Skeletal muscle satellite cell (primary cell): ENCODE results near the gene GPR78.

Experiments
- H3K27me3 ChIP-seq: 2 replicates; pipeline ENCODE4 v1.7.0; 2013; ENCODE audit warnings: low read length; ENCODE audit not compliant: control insufficient read depth, insufficient read depth
- H3K36me3 ChIP-seq: 2 replicates; pipeline ENCODE4 v1.7.0; 2013; ENCODE audit warnings: mild to moderate bottlenecking, control low read depth, low read length; ENCODE audit not compliant: insufficient read depth
- H3K4me1 ChIP-seq: 2 replicates; pipeline ENCODE4 v1.7.0; 2013; ENCODE audit warnings: low read length; ENCODE audit not compliant: control insufficient read depth, insufficient read depth
- H3K4me2 ChIP-seq: 2 replicates; pipeline ENCODE4 v1.7.0; 2013; ENCODE audit warnings: mild to moderate bottlenecking, low read length
- H3K4me3 ChIP-seq: 2 replicates; pipeline ENCODE4 v1.7.0; 2013; ENCODE audit warnings: low read length
- H3K9ac ChIP-seq: 2 replicates; pipeline ENCODE4 v1.7.0; 2013; ENCODE audit warnings: mild to moderate bottlenecking, low read depth, low read length, moderate library complexity
- H3K9me3 ChIP-seq: replicated peaks from 2 replicates; pipeline ENCODE4 v1.7.0; 2013; ENCODE audit warnings: mild to moderate bottlenecking, control low read depth, low read length

GPR78 gene

DNA sequence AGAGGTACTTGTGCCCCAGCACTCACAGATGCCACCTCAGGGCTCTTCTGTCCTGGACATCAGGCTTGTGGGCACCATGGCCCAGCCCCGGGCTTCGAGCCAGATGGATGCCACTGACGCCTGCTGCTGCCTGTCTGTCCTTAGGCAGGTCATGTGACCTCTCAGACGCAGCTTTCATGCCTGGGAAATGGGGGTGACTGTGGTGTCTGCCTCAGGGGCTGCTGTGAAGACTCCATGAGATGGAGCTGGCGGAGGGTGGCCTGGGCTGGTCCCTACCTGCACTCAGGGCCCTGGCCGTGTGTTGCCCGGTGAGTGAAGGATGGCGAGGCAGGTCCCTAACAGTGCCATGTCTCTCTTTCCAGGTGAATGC, 18.9 kb downstream of the GPR78 start:
- Histone ChIP-seq H3K9me3 (no peaks in the 10 kb centered on the region), H3K4me1 (peaks cover 7% of the 10 kb centered on the region), H3K9ac (no peak overlapping the region), H3K27me3 (peaks cover 17% of the 10 kb centered on the region), H3K4me3 (no peak overlapping the region), H3K36me3 (no peaks in the 10 kb centered on the region), H3K4me2 (no peak overlapping the region)

DNA sequence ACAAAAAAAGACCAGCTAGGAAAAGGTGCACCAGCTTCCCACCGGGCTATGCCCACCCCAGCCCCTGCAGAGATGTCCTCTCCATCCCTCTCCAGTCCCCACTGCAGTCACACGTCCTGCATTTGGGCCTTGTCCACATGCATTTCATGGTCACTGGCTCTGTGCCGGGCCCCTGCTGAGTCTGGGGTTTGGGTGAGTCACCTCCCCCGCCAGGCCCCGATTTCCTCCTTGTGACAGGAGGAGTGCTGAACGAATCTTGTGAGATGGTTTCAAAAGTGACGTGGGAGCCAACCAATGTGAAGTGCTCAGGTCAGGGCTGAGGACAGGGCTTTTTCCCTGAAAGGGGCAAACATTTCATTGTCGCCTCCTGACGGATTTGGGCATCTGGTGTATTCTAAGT, 19.5 kb downstream of the GPR78 start:
- peaks cover 17% of the 10 kb centered on the region for H3K27me3 ChIP-seq

DNA sequence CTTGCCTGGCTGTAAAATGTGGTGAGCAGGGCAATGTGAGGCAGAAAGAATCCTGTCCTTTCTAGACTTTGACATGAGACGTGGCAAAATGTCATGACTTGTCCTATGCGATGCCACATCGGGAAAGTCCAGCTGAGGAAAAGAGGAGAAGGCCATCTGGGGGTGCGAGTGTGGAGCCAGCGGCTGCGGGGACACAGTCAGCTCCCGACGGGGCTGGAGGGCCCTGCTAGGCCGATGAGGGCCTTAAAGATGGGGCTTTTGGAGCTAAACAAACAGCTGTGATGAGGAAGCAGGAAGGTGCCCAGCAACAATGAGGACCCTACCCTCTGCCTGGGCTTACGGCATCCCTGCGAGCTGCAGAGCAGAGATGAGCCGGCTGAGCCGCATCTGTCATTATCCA, 20.1 kb downstream of the GPR78 start:
- Histone ChIP-seq H3K36me3 (no peaks in the 10 kb centered on the region), H3K4me1 (peaks cover 7% of the 10 kb centered on the region), H3K9ac (no peak overlapping the region), H3K4me2 (no peak overlapping the region), H3K9me3 (no peaks in the 10 kb centered on the region), H3K4me3 (no peak overlapping the region), H3K27me3 (peaks cover 17% of the 10 kb centered on the region)

More for the DNA sequence above, 19.5 kb downstream of the GPR78 start:
- no peak overlapping the region for H3K4me2 ChIP-seq
- no peak overlapping the region for H3K4me3 ChIP-seq
- H3K36me3 ChIP-seq = no peaks in the 10 kb centered on the region
- H3K9me3 ChIP-seq = no peaks in the 10 kb centered on the region
- peaks cover 7% of the 10 kb centered on the region for H3K4me1 ChIP-seq
- no peak overlapping the region for H3K9ac ChIP-seq

DNA sequence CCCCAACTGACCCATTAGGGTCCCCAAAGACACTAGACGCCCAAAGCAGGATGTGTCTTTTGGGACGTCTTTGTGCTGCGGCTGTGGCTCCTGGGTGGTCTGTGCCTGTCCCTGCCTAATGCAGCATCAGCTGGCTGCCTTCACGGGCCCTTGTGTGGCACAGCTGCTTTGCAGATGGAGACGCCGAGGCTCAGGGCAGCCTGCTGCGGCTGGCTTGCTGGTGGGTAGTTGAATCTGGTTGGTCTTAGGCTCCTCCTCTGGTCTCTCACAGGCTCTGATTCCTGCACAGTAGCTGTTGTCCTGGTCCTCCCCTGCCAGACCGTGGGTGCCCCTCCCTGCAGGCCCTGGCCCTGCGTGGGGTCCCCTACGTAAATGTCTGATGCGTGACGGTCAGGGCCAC, 20.5 kb downstream of the GPR78 start:
- Histone ChIP-seq H3K9ac (no peak overlapping the region), H3K27me3 (peaks cover 17% of the 10 kb centered on the region), H3K36me3 (no peaks in the 10 kb centered on the region)

DNA sequence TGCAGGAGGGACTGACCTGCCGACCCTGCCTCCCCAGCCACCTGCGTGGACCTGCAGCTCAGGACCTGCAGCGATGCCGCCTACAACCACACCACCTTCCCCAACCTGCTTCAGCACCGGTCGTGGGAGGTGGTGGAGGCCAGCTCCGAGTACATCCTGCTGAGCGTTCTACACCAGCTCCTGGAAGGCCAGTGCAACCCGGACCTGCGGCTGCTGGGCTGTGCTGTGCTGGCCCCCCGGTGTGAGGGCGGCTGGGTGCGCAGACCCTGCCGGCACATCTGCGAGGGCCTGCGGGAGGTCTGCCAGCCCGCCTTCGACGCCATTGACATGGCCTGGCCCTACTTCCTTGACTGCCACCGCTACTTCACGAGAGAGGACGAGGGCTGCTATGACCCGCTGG, 20.9 kb downstream of the GPR78 start:
- Histone ChIP-seq H3K27me3 (peaks cover 17% of the 10 kb centered on the region), H3K4me1 (peaks cover 7% of the 10 kb centered on the region), H3K36me3 (no peaks in the 10 kb centered on the region), H3K9me3 (no peaks in the 10 kb centered on the region), H3K4me3 (no peak overlapping the region), H3K9ac (no peak overlapping the region), H3K4me2 (no peak overlapping the region)

More for the DNA sequence above, 20.5 kb downstream of the GPR78 start:
- Histone ChIP-seq H3K4me3 (no peak overlapping the region), H3K4me2 (no peak overlapping the region), H3K9me3 (no peaks in the 10 kb centered on the region), H3K4me1 (peaks cover 7% of the 10 kb centered on the region)

DNA sequence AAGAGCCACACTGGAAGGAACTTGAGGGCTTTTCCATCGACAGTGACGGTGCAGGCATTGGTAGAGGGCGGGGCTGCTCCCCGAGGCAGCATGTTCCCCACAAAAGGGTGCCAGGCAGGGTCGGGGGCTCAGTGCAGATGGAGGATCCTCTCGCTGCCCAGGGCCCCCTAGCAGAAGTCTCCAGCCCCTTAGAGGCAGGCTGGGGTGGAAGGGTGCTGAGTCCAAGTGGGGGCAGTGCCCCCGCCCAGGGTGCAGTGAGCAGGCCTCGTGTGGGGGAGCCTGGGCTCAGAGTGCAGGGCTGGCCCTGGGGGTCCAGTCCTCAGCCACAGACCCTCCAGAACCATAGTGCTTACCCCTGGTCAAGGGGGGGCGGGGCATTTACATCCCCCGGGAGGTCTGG, 21.4 kb downstream of the GPR78 start:
- H3K4me3 ChIP-seq = no peak overlapping the region
- peaks cover 7% of the 10 kb centered on the region for H3K4me1 ChIP-seq
- peaks cover 17% of the 10 kb centered on the region for H3K27me3 ChIP-seq
- no peak overlapping the region for H3K9ac ChIP-seq
- no peaks in the 10 kb centered on the region for H3K36me3 ChIP-seq
- H3K4me2 ChIP-seq = no peak overlapping the region
- H3K9me3 ChIP-seq = no peaks in the 10 kb centered on the region

DNA sequence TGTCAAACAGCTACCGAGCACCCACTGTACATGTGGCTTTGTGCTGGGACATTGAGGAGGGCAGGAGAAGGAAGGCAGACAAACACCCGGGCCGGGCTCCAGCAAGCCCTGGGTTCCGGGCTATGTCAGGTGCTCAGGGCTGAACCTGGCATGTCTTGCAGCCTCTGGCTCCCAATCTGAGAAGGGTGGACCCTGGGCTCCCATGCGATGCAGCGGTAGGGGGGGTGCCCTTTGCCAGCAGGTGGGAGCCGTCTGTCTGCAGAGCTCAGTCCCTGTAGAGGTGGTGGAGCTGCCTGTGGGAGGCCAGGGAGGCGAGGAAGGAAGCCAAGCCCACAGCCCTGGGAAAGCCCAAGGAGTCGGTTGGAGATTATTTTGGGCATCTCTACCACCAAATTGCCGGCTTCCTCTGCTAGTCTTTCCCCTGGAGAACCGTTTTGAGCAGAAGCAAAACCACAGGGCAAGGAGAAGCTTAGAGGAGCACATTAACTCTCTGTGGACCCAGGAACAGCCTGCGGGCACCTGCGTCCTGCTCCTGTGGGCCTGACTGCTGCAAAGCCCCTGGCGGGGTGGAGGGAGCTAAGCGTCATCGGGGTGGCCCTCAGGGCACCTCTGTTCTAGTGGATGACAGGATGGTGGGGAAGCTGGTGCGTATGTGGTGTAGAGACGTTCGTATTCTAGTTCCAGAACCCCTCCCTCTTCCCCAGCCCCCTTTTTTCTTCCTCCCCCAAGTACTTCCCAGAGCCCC, 22.7 kb downstream of the GPR78 start:
- H3K4me3 ChIP-seq = no peak overlapping the region
- peaks cover 17% of the 10 kb centered on the region for H3K27me3 ChIP-seq
- H3K36me3 ChIP-seq = no peaks in the 10 kb centered on the region
- H3K9ac ChIP-seq = no peak overlapping the region
- H3K4me1 ChIP-seq = peaks cover 7% of the 10 kb centered on the region
- H3K4me2 ChIP-seq = no peak overlapping the region
- H3K9me3 ChIP-seq = no peaks in the 10 kb centered on the region

DNA sequence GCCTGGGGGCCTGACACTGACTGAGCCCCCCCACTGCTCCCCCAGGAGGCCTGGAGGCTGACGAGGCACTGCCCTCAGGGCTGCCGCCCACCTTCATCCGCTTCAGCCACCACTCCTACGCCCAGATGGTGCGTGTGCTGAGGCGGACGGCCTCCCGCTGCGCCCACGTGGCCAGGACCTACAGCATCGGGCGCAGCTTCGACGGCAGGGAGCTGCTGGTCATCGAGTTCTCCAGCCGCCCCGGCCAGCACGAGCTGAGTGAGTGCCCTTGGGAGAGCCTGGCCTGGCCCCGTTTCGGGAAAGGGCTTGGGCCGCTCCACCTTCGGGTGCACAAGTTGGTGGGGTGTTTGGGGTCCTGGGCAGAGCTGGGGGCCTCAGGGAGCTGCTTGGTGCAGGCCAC, 23.7 kb downstream of the GPR78 start:
- H3K4me3 ChIP-seq = no peak overlapping the region
- H3K4me2 ChIP-seq = no peak overlapping the region
- H3K9ac ChIP-seq = no peak overlapping the region
- peaks cover 7% of the 10 kb centered on the region for H3K4me1 ChIP-seq
- no peaks in the 10 kb centered on the region for H3K9me3 ChIP-seq
- peaks cover 17% of the 10 kb centered on the region for H3K27me3 ChIP-seq
- H3K36me3 ChIP-seq = no peaks in the 10 kb centered on the region

DNA sequence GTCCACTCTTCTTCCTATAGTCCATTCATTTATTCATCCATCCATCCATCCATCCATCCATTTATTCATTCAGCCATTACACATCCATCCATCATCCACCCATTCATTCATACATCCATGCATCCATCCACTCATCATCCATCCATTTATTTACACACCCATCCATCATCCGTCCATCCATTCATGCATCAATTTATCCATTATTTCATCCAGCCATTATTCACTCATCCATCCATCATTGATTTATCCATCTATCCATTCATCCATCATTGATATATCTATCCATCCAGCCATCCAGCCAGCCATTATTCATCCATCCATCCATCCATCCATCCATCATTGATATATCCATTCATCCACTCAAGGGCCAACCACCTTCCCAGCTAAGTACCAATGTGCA, 25.1 kb downstream of the GPR78 start:
- H3K4me2 ChIP-seq = no peak overlapping the region
- no peaks in the 10 kb centered on the region for H3K4me1 ChIP-seq
- H3K9me3 ChIP-seq = no peaks in the 10 kb centered on the region
- no peaks in the 10 kb centered on the region for H3K36me3 ChIP-seq
- no peak overlapping the region for H3K9ac ChIP-seq
- no peak overlapping the region for H3K4me3 ChIP-seq
- H3K27me3 ChIP-seq = peaks cover 20% of the 10 kb centered on the region

DNA sequence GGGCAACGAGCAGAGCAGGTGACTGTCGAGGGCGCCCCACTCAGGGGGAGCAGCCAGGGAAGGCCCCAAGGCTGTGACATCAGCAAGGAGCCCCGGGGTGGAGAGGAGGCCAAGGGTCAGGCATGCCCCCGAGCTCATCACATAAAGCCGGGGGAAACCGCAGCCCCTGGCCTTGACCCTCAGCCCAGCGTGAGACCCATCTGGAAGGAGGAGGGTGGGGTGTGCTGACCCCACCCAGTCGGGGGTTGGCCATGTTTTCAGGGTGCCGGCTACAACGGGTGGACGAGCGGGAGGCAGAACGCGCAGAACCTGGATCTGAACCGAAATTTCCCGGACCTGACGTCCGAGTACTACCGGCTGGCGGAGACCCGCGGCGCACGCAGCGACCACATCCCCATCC, 26.3 kb downstream of the GPR78 start:
- Histone ChIP-seq H3K36me3 (no peaks in the 10 kb centered on the region), H3K4me1 (no peaks in the 10 kb centered on the region), H3K4me2 (no peak overlapping the region), H3K27me3 (peaks cover 19% of the 10 kb centered on the region), H3K9me3 (no peaks in the 10 kb centered on the region), H3K4me3 (no peak overlapping the region), H3K9ac (no peak overlapping the region)

DNA sequence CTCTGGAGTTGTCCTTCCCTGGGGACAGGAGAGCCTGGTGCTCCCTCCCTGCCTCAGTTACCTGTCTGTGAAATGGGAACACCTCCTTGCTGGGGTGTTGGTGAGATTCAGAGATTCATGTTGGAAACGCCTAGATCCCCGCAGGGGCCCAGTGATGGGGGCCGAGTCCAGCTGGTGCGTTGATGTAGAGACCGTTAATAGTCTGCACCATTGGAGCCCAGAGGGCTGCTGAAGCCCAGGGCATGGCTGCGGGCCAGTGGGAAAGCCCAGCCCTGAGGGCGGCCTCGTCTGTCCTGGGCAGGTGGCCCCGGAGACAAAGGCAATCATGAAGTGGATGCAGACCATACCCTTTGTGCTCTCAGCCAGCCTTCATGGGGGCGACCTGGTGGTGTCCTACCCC, 26.8 kb downstream of the GPR78 start:
- Histone ChIP-seq H3K9me3 (no peaks in the 10 kb centered on the region), H3K27me3 (peaks cover 19% of the 10 kb centered on the region), H3K4me2 (no peak overlapping the region), H3K4me3 (no peak overlapping the region), H3K36me3 (no peaks in the 10 kb centered on the region), H3K4me1 (no peaks in the 10 kb centered on the region), H3K9ac (no peak overlapping the region)
